ENCODE data around the gene AREG. TPM values are rescaled to one million over a fixed set of nuclear protein-coding genes. Genes with fewer than 3 reads are reported as not detected.

AREG gene
- total RNA-seq, 1 experiment from 2014 or later: 146 TPM

DNA sequence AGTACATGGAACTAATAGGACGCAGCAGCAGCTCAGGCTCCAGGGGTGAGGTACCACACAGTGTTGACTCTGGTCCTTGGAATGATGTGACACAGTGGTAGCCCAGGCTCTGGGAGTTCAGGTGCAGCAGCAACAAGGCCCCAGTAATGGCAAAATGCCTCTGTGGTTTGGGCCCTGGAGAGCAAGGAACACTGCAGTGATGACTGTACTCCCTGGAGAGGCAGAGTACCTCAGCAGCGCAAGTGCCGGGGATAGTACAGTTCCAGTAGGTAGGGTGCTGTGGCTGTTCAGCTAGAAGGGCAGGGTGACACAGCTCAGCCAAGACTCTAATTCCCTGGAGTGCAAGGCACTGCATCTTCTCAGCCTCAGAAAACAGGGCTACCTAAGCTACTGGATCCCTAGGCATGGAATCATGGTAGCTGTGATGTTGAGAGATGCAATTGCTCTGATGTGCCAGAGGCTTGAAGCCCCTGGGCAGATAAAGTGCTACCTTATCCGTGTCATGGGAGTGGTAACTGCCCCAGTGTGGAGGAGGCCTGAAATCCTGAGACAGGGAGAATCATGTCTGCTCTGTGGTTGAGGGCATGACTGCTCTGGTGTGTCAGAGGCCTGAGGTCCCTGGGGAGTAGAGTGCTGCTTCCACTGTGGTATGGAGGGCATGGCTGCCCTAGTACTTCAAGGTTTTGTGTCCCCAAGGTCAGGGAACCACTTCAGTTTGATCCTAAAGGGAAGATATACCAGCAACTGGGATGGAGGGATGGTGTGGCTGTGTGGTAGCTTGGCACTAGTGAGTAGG is 55.2 kb downstream of the AREG start:
- Mint-ChIP-seq H3K4me3 (ENCODE audit: unreplicated experiment) (no peak overlapping the region), H3K27ac (ENCODE audit: unreplicated experiment) (no peak overlapping the region), H3K9me3 (ENCODE audit: unreplicated experiment) (no peaks in the 10 kb centered on the region), H3K36me3 (ENCODE audit: insufficient read depth, unreplicated experiment) (no peaks in the 10 kb centered on the region), H3K27me3 (ENCODE audit: insufficient read depth, unreplicated experiment) (no peaks in the 10 kb centered on the region), H3K4me1 (ENCODE audit: low read depth, unreplicated experiment) (no peaks in the 10 kb centered on the region)
- H3K4me1 ChIP-seq: no peaks in the 10 kb centered on the region
- no peak for DNase-seq
- ChIA-PET POLR2A (no interaction called here), CTCF (no interaction called here)
- BruUV-seq (replicated peaks): no TSS peak
- no peaks in the 10 kb centered on the region for H3K36me3 ChIP-seq (ENCODE audit: control insufficient read depth, insufficient read depth, low read length)
- intact Hi-C loops (cut with micrococcal nuclease; ENCODE audit: unreplicated experiment): no loop called here
- TF ChIP-seq, protein P1, sequence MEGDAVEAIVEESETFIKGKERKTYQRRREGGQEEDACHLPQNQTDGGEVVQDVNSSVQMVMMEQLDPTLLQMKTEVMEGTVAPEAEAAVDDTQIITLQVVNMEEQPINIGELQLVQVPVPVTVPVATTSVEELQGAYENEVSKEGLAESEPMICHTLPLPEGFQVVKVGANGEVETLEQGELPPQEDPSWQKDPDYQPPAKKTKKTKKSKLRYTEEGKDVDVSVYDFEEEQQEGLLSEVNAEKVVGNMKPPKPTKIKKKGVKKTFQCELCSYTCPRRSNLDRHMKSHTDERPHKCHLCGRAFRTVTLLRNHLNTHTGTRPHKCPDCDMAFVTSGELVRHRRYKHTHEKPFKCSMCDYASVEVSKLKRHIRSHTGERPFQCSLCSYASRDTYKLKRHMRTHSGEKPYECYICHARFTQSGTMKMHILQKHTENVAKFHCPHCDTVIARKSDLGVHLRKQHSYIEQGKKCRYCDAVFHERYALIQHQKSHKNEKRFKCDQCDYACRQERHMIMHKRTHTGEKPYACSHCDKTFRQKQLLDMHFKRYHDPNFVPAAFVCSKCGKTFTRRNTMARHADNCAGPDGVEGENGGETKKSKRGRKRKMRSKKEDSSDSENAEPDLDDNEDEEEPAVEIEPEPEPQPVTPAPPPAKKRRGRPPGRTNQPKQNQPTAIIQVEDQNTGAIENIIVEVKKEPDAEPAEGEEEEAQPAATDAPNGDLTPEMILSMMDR (IDR thresholded peaks at IDR 0.05; ENCODE audit: insufficient read depth in 1 of 2, low read depth in 1 of 2, low read length in 1 of 2, severe bottlenecking in 1 of 2, unreplicated experiment in 1 of 2): no peak
- H3K4me3 ChIP-seq (ENCODE audit: low read depth, low read length): no peak overlapping the region
- peaks cover 6% of the 10 kb centered on the region; the same call in 1 of the 2 replicates for H3K9me3 ChIP-seq
- no peaks in the 10 kb centered on the region for H3K27me3 ChIP-seq (replicated peaks; ENCODE audit: control insufficient read depth, insufficient read depth, low read length)

DNA sequence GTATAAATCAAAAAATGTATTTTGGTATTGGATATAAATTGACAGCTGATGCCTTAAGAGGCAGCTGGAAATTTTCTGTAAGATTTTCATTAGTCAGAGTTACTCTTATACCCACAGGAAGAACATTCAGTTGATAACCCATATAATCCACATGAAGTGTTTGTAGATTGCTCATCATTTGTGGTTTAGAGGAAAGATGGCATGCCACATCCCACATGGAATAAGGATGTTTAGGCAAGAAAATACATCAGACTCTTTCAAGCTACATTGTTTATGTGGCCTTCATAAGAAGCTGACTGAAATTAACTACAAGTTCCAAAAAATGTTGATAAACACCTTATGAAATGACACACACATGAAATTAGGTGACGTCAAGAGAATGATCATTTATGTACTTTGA is 56.6 kb downstream of the AREG start:
- Histone ChIP-seq H3K4me3 (ENCODE audit: low read depth, low read length) (no peak overlapping the region), H3K36me3 (ENCODE audit: control insufficient read depth, insufficient read depth, low read length) (no peaks in the 10 kb centered on the region), H3K27me3 (replicated peaks; ENCODE audit: control insufficient read depth, insufficient read depth, low read length) (no peaks in the 10 kb centered on the region), H3K9me3 (peaks cover 6% of the 10 kb centered on the region; the same call in 1 of the 2 replicates), H3K4me1 (no peaks in the 10 kb centered on the region)
- CTCF ChIA-PET: no interaction called here
- no peaks in the 10 kb centered on the region for H3K27me3 Mint-ChIP-seq (ENCODE audit: insufficient read depth, unreplicated experiment)
- no peak overlapping the region for H3K27ac Mint-ChIP-seq (ENCODE audit: unreplicated experiment)
- H3K4me3 Mint-ChIP-seq (ENCODE audit: unreplicated experiment): no peak overlapping the region
- BruUV-seq (replicated peaks): no TSS peak
- no peaks in the 10 kb centered on the region for H3K9me3 Mint-ChIP-seq (ENCODE audit: unreplicated experiment)
- DNase-seq: no peak
- POLR2A ChIA-PET: no interaction called here
- H3K4me1 Mint-ChIP-seq (ENCODE audit: low read depth, unreplicated experiment): no peaks in the 10 kb centered on the region
- TF ChIP-seq, protein P1 (IDR thresholded peaks at IDR 0.05; ENCODE audit: insufficient read depth in 1 of 2, low read depth in 1 of 2, low read length in 1 of 2, severe bottlenecking in 1 of 2, unreplicated experiment in 1 of 2): no peak
- intact Hi-C loops (cut with micrococcal nuclease; ENCODE audit: unreplicated experiment): no loop called here
- H3K36me3 Mint-ChIP-seq (ENCODE audit: insufficient read depth, unreplicated experiment): no peaks in the 10 kb centered on the region

DNA sequence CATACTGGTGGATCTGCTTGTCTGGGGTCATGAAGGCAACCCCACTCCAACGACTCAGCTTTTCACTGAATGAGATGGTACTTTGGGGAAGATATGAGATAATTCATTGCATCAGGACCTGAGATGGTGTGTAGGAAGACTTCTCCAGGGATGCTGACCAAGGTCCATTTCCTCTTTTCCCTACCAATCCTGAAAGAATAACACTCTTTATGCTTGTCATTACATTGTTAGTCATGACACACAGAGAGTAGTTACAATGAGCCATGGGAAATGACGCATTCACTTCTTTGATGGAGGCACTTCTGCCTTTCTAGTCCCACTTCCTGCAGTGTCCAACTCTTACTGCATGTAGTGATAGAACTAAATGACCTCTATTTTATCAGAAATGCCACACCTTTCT is 58.6 kb downstream of the AREG start:
- TF ChIP-seq, protein P1 (IDR thresholded peaks at IDR 0.05; ENCODE audit: insufficient read depth in 1 of 2, low read depth in 1 of 2, low read length in 1 of 2, severe bottlenecking in 1 of 2, unreplicated experiment in 1 of 2): no peak
- H3K4me3 ChIP-seq (ENCODE audit: low read depth, low read length): no peak overlapping the region
- H3K9me3 Mint-ChIP-seq (ENCODE audit: unreplicated experiment): peaks cover 9% of the 10 kb centered on the region
- no peak overlapping the region for H3K4me3 Mint-ChIP-seq (ENCODE audit: unreplicated experiment)
- intact Hi-C loops (cut with micrococcal nuclease; ENCODE audit: unreplicated experiment): no loop called here
- DNase-seq: no peak
- H3K4me1 Mint-ChIP-seq (ENCODE audit: low read depth, unreplicated experiment): no peaks in the 10 kb centered on the region
- ChIA-PET CTCF (no interaction called here), POLR2A (no interaction called here)
- no peaks in the 10 kb centered on the region for H3K27me3 Mint-ChIP-seq (ENCODE audit: insufficient read depth, unreplicated experiment)
- no peaks in the 10 kb centered on the region for H3K36me3 Mint-ChIP-seq (ENCODE audit: insufficient read depth, unreplicated experiment)
- H3K27ac Mint-ChIP-seq (ENCODE audit: unreplicated experiment): no peak overlapping the region
- H3K36me3 ChIP-seq (ENCODE audit: control insufficient read depth, insufficient read depth, low read length): no peaks in the 10 kb centered on the region
- no peaks in the 10 kb centered on the region for H3K4me1 ChIP-seq
- H3K27me3 ChIP-seq (replicated peaks; ENCODE audit: control insufficient read depth, insufficient read depth, low read length): no peaks in the 10 kb centered on the region
- peaks cover 6% of the 10 kb centered on the region; the same call in 1 of the 2 replicates for H3K9me3 ChIP-seq
- BruUV-seq (replicated peaks): no TSS peak

Measured in Caco-2 (cell line).